ENCODE results near the gene ZNF567.

ZNF567 gene

DNA sequence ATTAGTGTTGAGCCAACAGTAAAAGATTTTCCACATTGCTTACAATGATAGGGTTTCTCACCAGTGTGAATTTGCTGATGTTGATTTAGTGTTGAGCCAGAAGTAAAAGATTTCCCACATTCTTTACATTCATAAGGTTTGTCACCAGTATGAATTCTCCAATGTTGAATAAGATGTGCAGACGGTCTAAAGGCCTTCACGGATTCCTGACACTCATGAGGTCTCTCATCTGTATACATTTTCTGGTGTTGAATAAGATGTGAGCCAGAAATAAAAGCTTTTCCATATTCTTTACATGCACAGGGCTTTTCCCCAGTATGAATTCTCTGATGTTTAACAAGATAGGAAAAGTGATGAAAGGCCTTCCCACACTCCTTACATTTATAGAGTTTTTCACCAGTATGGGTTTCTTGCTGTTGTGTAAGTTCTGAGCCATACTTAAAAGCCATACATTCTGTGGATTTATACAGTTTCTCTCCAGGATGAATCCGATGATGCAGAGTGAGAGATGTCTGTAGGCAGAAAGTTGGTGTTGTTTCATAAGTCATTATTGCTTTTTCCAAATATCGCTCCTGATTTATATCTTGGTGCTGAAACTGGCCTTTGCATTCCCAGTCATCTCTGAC is 62.8 kb downstream of the ZNF567 start:
- DNase-seq (ENCODE audit: low spot score) = no peak

Data from AG20443 (cell line).